ENCODE results near the gene PRSS8. TPM values are rescaled to one million over a fixed set of nuclear protein-coding genes. Genes with fewer than 3 reads are reported as not detected.

Gene PRSS8
- total RNA-seq, 4 donors from 2014 or later, result 39.2 to 121 (median 49.2) TPM

GRCh38 chr16:31130336-31130891 is 5.1 kb downstream of the PRSS8 start:
- H3K4me3 ChIP-seq, result no peak overlapping the region
- peaks cover 0 to 4% (median 0%) of the 10 kb centered on the region in 4 donors for H3K27me3 ChIP-seq
- DNase-seq, result no peak
- peaks cover 0 to 65% (median 14%) of the 10 kb centered on the region in 3 donors for H3K36me3 ChIP-seq
- peak overlapping the region; percentile 83 to 96 (median 94) for H3K27ac ChIP-seq
- WGBS, 2 donors, result 40% methylated on average over 1 of the region's 10 CpGs; no CpG with 5 or more reads in 1 of the 2 donors
- intact Hi-C loops (cut with DNase I), result no loop called here
- no peaks in the 10 kb centered on the region for H3K9me3 ChIP-seq
- peaks cover 44 to 82% (median 49%) of the 10 kb centered on the region in 3 donors for H3K4me1 ChIP-seq
- TF ChIP-seq CTCF (IDR thresholded peaks at IDR 0.05) (no peak), POLR2A (IDR thresholded peaks at IDR 0.05) (no peak)

GRCh38 chr16:31129568-31130335 is 5.8 kb downstream of the PRSS8 start:
- H3K27ac ChIP-seq, result peak overlapping the region; percentile 83 to 96 (median 94)
- H3K4me3 ChIP-seq, result no peak overlapping the region
- intact Hi-C loops (cut with DNase I), result no loop called here
- H3K4me1 ChIP-seq, result peaks cover 44 to 76% (median 49%) of the 10 kb centered on the region in 3 donors
- DNase-seq, result no peak
- TF ChIP-seq CTCF (IDR thresholded peaks at IDR 0.05) (peak in 1 of 6 experiments; percentile 10), POLR2A (IDR thresholded peaks at IDR 0.05) (peak in 1 of 4 donors; percentile 8)
- no peaks in the 10 kb centered on the region for H3K9me3 ChIP-seq
- H3K36me3 ChIP-seq, result peaks cover 0 to 65% (median 14%) of the 10 kb centered on the region in 3 donors
- WGBS, 2 donors, result 30 to 56% methylated on average over 11 to 14 of the region's 29 CpGs
- H3K27me3 ChIP-seq, result no peaks in the 10 kb centered on the region

GRCh38 chr16:31128711-31129567 is 6.6 kb downstream of the PRSS8 start:
- no peaks in the 10 kb centered on the region for H3K27me3 ChIP-seq
- TF ChIP-seq CTCF (IDR thresholded peaks at IDR 0.05) (no peak), POLR2A (IDR thresholded peaks at IDR 0.05) (peak in 1 of 4 donors; percentile 33)
- no peak overlapping the region for H3K4me3 ChIP-seq
- H3K36me3 ChIP-seq, result peaks cover 0 to 71% (median 14%) of the 10 kb centered on the region in 3 donors
- no peak for DNase-seq
- intact Hi-C loops (cut with DNase I), result no loop called here
- peaks cover 44 to 68% (median 47%) of the 10 kb centered on the region in 3 donors for H3K4me1 ChIP-seq
- 48% methylated on average over 9 to 10 of the region's 14 CpGs for WGBS, 2 donors
- H3K9me3 ChIP-seq, result no peaks in the 10 kb centered on the region
- H3K27ac ChIP-seq, result peak overlapping the region; percentile 83 to 96 (median 94)

GRCh38 chr16:31127182-31127581 is 8.3 kb downstream of the PRSS8 start:
- Histone ChIP-seq H3K4me1 (peaks cover 30 to 51% (median 41%) of the 10 kb centered on the region in 3 donors), H3K27ac (peak overlapping the region in 3 of 4 donors; percentile 83 to 94 (median 93)), H3K27me3 (no peaks in the 10 kb centered on the region), H3K9me3 (no peaks in the 10 kb centered on the region), H3K36me3 (peaks cover 0 to 79% (median 19%) of the 10 kb centered on the region in 3 donors), H3K4me3 (no peak overlapping the region)
- intact Hi-C loops (cut with DNase I), result no loop called here
- 86 to 93% methylated on average over 12 to 13 of the region's 13 CpGs for WGBS, 2 donors
- TF ChIP-seq CTCF (IDR thresholded peaks at IDR 0.05), result no peak
- no peak for TF ChIP-seq POLR2A (IDR thresholded peaks at IDR 0.05)
- DNase-seq, result no peak

All from esophagus squamous epithelium (tissue), 5 donors.